ENCODE measurements around the gene ACOX2.

The ACOX2 gene

DNA sequence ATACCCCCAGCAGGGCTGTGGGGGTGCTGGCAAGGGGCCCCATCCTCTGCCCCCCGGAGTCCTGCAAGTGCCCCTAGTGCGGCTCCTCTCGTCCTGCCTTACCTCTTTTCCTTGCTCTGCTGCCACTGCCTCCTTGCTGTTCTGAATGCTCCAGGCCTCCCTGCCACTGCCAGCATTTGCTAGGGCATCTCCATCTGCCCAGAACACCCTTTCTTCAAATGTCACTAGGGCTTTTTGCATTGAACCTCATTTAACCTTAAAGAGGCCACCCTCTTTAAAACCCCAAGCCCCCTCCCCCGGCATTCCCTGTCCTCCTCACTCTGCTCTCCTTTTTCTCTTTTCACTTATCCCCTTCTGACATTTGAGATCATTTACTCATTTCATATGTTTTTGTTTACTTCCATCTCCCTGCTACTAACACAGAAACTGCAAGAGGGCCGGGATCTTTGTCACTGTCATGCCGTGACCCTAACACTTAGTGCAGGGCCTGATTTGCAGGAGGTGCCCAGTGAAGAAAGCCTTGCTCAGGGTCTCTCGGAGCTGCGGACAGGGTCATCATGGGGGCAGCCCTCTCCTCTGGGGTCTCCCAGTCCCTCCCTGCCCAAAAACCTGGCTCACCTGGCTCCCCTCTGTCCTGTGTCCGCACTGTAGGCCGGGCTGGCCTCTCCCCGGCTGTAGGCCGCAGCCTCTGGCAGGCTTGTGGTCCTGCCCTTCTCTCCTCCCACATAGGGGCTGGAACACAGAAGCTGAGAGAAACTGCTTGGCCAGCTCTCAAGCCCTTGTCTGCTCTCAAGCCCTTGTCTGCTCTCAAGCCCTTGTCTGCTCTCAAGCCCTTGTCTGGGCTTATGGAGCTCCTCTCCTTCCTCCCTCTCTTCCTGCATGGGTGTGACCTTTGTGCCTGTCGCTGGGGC, at the start of gene ACOX2:
Gene ACOX2, minus strand, starts transcription at position 690 of the 911 bp plus-strand sequence. CDS start 2,084 bp downstream, outside the sequence.
- no peak for DNase-seq (ENCODE audit: low read depth)

DNA sequence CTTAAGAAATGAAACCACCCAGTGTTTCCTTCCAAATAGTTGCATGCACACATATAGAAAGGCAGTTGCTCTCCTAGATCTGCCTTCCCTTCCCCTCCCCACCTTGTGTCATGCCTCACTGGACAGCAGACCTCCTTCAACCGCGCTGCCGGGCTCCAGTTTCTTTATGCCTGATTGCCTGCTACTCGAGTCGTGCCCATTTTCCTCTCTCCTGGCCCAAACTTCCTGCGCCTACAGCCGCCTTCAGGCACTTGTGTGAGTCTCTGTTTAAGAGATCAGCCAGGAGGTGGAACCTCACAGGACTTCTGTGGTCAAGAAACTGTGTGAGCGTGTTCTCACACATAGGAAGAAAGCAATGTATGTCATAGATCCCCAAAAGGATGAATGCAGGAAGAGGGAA, 49.0 kb upstream of the ACOX2 start:
- DNase-seq (ENCODE audit: low read depth): no peak

DNA sequence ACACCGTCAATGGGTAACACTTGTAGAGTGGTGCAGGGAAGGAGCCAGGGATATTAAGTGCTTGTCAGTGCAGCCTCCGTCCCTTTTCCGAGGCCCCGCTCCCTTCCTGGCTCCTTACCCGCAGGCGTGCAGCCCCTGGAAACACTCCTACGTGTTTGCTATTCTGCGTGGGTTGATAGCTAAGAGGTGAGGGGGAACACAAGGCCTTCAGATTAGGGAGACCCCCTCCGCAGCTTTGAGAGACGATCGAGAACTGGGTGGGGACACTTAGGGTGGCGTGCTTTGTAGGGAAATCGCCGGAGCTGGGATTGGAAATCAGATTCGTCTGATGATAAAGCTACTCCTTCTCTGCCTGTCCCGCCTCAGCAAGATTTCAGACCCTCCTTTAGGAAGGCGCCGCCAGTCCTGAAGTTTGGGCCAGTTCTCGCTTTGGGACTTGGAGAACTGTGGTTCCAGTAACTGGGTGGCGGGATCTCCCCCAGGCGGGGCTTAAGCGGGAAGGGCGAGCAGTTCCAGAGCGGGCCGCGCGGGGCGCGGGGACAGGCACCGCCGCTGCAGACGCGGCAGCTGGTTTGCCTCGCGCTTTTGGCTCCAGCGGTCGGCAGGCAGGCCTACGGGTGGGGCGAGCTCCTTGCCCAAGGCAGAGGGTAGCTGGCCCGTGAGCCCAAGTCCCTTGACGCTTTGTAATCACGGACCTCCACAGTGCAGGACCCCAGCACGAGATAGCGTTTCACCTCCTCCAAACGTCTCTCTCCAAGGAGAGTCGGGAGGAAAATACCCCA, 48.2 kb upstream of the ACOX2 start:
- peak; percentile 25 for DNase-seq (ENCODE audit: low read depth)

DNA sequence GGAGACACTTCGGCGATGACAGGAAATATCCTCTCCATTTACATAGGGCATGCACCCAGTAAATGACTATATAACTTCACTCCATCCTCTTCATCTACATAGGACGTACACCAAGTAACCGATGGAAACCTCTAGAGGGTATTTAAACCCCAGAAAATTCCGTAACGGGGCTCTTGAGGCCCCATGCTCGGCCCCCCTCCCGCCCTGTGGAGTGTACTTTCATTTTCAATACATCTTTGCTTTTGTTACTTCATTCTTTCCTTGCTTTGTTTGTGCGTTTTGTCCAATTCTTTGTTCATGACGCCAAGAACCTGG, 47.7 kb upstream of the ACOX2 start:
- no peak for DNase-seq (ENCODE audit: low read depth)

DNA sequence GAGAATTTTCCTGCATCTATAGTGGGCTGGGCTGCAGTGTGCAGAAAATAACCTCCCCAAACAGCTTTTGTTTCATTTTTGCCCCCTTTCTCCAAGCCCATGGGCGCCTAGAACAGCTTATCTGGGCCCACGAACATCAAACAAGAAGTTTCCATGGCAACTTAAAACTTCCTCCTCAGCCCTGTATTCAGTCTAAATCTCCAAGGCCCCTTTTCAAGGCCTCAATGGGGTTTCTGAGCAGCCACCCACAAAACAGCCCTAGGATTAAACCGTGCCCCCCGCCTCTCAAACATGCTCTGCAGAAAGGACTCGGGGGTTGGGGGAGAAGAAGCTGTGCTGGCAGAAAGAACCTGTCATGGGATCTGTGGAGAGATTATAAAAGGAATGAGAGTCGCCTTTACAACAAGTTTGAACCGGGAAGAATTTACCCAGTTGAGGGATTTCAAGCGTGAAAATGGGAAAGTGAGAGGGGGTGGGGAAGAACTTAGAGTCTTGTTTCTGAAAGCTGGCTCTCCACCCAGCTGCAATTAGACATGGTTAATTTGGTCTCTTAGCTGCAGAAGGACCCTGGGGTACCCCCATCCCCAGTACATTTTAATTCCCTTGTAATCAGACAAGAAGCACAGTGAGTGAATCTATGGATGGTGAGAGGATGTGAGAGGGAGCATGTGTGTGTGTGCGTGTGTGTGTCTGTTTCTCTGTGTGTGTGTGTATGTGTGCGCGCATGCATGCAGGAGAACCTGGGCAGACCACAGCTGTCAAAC, 44.5 kb upstream of the ACOX2 start:
- DNase-seq (ENCODE audit: low read depth): no peak

DNA sequence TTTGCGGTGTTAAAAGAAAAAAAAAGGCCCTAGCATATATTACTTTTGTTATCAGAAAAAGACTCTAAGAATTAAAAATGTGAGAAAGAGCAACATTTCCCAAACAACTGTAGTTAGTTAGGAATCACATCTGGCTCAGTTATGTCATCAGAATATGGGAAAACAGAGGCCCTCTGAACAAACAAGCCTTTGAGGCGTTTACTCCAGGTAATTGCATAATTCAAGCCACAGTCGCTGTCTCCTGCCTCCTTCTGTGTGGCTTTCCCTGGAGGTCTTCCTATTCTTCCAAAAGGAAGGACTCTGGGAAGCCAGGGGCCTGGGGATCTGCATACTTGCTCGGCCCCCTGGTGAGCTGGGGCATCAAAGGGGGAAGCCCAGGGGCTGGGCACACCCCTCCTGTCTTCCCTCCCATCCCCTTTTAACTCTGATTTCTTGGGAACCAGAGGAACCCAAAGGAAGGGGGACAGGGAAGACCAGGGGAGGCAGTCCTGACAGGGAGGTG, 43.9 kb upstream of the ACOX2 start:
- DNase-seq (ENCODE audit: low read depth): no peak

DNA sequence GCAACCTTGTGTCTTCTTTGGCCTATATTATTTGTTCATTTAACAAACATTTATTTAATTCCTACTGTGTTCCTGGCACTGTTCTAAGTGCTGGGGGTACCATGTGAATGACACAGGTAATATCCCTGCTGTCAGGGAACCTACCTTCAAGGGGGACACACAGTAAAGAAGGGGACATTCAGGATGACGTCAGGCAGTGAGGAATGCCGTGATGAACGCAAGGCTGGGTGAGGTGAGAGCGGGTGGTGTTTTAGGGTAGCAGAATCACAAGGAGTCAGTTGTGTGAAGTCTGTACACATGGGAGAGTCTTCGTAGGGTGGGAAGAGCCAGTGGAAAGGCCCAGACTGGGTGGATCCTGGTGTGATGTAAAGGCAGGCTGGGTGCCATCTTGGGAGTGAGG, 41.9 kb upstream of the ACOX2 start:
- DNase-seq (ENCODE audit: low read depth): no peak

DNA sequence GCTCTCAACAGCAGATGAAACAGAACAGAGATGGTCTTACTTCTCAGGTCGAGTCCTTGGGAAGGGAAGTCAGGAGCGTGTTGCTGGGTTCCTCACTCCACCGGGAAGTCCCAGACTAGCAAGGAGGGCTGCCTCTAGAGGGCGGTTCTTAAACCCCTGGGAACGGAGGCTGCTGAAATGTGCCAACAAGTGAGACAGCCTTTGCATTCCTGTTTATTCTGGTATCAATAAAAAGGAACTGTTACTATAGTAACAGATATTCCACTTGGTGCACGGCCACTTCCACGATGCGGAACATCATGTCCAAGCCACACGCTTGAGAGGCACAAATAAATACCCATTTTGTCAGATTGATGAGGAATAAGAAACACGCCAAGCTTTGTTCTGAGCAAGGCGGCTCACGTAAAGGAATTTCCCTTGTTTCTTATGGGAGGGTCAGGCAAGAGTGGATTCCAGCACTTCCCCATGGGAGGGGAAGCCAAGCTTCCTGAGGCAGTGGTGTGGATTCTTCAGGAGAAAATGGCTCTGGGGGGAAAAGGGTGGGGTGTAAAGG, 40.4 kb upstream of the ACOX2 start, which contains the start of gene FAM107A:
Gene FAM107A, minus strand, starts transcription at position 123 of the 553 bp plus-strand sequence. CDS start 7,531 bp downstream, outside the sequence.
- no peak for DNase-seq (ENCODE audit: low read depth)

DNA sequence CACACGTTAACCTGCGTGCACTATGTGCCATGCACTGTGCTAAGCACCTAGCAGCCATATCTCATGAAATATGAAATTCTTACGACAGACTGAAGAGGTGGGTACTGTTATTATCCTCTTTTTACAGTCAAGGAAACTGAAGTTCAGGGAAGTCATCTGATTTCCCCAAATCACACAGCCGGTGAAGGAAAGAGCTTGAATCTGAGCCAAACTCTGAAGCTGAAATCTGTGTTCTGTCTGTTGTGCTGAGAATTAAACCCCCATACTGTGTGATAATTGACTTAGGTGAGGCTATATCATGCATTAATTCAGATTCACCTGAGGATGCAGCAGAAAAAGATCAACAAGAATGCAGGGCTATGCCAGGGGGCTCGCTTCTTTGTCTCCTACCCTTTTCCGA, 39.7 kb upstream of the ACOX2 start:
- no peak for DNase-seq (ENCODE audit: low read depth)

DNA sequence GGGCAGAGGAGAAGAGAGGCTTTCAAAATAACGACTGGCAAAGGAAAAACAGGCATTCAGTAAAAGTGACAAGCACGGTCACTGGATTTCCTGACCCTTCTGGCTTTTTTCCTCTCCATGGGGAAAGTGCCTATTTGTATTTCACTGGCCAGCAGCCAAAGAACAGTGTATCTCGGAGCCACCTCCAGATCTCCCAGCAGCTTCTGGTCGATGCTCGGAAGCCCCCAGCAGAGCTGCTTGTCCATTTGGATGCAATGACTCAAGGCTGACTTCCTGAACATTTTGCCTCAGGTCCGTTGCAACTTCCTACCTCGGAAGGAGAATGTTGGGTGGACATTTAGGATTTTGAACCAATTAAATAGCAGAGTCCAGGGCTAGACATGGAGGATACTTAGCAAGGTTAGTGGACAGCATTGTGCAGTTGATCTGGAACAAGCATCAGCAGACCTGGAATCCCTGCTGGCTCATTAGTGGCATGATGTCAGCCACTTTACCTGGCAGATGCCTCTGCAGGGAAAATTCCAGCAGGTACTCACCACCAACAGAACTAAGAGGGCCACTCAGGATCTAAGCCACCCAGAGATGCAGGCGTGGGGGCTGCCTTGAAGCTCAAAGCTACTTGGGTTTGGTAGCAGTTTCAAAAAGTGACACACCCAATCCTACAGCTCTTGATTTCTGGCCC, 39.1 kb upstream of the ACOX2 start:
- DNase-seq (ENCODE audit: low read depth): no peak

DNA sequence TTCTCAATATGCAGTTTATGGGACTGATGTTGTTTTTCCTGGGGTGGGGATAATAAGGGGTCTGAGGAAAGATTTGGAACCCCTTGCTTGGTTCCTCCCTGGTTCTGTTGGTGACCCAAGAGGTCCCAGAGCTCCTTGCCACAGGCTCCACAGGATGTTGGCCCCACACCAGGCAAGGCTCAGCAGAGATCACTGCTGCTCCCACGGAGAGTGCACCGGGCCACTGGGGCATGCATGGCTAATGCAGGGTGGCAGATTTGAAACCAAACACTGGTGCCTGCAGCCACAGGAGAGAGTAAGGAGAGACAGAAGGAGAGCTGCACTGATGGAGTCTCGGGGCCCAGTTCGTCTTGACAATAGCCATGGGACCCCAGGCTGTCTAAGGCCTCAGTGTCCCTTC, 37.7 kb upstream of the ACOX2 start:
- no peak for DNase-seq (ENCODE audit: low read depth)

DNA sequence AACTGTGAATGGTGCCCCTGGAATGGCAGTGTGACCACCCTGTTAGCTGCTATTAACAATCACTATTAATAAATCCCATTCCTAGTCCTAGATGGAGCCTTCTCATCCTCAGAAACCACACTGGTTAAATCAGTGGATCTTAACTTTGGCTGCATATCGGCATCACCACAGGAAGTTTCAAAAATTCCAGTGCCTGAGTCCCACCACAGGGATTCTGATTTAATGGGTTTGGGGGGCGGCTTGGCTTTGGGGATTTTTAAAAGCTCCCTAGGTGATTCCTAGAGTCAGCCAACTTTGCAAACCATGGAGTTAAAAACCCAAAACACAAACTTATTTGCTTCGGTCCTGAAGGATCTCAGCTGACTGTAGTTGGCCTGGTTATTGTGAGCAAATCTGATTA, 37.1 kb upstream of the ACOX2 start:
- no peak for DNase-seq (ENCODE audit: low read depth)

DNA sequence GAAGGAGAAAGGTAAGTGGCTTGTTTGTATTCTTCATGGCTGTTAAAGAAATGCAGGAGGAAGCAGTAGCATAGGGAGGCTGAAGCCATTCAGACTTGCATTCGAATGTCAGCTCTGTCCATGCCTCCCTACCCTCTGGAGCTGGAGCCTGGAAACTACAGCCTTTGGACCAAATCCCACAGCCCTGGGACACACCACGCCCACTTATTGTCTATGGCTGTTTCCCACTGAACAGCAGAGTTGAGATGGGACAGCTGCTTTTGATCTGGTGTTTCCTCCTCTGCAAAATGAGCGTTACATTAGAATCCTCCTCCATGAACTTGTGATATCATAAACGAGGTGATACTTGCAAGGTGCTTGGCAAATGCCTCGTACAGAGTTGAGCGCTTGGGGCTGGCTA, 36.6 kb upstream of the ACOX2 start:
- DNase-seq (ENCODE audit: low read depth): no peak

DNA sequence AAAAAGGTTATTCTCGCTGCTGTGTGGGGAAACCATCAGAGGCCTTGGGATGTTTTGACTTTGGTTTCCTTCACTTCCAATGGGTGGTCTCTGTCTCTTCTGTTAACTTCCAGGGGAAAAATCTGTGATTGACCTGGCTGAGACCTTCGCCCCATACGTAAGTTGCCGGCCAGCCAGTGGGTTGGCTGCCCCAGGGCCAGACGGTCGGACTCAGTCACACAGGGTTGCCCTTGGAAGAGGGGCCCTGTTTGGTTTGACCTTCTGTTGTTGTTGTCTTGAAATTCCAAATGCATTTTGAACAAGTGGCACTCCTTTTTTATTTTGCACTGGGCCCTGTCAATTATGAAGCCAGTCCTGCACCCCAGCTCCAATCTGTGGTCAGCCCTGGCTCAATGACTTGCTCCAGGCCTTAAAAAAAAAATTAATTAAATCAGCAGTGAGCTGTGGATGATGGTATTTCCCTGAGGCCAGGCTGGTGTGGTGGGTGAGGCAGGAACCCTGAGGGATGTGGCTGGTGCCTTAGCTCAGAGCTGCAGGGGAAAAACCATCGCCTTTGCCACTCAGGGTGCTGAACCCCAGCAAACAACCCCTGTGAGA, 35.7 kb upstream of the ACOX2 start:
- DNase-seq (ENCODE audit: low read depth): no peak

DNA sequence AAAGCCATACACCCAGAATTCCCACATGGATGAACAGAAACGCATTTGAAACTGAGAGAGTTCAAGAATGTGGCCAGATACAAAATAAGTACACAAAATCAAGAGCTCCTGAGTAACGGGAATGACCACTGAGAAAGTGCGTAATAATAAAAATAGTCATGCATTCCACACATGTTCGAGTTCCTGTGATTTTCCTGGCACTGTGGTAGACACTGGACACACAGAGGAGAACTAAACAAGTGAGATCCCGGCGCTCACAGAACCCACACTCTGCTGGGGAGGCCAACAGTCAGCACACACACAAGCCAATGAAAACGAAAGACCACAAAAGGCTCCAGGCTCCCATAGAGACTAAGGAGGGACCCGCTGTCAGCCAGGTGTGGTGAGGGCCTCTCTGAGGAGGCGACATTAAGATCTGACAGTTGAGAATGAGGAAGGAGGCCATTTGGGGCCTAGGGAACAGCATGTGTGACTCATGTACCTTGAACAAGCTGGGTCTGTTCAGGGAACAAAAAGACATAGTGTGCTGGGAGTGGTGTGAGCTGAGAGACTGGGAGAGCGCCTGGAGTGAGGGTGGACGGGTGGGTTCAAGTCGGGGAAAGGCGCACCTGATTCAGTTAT, 35.1 kb upstream of the ACOX2 start:
- no peak for DNase-seq (ENCODE audit: low read depth)

DNA sequence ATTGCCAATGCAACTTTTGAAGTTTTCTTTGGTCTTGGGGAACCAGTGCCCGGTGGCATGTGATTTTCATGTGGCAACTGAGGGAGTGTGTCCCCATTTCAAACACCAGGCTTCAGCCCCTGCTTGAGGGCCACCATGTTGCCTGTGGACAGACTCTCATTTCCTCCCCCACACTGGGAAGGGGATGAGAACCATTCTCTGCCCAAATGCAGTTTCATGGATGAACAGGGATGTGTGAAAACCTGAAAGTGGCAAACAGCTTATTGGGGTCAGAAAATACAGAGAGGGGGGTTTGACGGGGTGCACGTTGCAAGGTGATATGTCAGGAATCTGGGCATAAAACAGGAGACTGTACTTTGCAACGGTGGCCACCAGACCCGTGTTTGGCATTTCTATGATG, 33.9 kb upstream of the ACOX2 start:
- DNase-seq (ENCODE audit: low read depth): no peak

DNA sequence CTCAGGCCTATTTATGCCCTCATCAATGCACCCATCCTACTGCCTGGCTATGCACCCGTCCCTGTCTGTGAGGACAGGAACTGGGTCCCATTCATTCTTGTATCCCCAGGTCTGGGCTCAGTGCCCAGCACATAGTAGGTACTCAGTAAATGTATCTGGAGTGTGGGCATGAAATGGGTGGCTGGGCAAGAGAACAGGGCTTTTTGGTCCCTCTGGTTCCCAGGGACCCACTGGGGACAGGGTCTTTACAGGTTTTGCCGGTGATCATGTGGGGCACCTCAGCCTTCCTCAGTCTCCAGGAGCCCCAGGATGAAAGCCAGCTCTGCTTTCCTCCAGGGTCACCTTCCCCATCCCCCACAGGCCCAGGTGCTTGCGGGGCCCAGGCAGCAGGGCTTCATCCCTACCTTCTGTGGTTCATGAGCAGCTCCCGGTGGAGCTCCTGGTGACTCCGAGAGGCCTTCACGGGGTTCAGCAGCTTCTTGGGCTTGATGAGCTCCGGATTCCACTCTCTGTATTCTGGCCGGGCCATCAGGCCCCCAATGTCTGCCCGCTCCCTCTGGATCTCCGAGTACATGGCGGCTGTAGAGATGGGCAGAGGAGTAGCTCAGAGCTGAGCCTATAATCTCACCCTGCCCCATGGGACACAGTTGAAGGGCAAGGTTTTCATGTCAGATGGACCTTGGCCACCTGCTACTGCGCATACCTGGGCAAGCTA, 32.5 kb upstream of the ACOX2 start:
- no peak for DNase-seq (ENCODE audit: low read depth)

DNA sequence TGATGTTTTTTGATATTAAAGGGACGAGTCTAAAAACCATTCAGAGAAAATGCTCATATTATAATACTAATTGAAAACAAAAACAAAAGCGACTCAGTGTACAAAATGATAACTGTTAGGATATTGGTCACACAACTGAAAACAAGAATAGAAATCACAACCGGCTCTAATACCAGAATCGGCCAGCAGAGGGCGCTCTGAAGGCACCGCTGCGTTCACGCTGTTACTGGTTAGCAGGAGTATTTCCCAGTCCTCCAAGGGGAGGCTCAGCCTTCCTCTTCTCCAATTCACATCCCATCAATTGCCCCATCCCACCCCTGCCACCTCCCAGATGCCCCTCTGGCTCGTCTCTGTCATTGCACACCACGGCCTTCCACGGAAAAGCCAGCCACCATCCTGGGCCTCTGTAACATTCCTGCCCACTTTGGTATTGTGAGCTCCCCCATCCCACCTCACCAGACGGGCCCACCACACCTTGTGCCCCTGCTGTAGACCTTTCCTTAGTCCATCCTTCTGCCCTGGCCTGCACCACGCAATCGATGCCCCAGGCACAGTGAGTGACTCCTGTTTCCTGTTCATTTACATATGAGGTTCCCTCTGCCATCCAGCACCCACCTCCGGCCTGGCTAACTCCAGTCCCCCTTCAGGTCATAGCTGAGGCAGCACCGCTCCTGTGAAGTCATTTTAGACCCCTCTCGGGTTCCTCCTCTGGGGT, 31.7 kb upstream of the ACOX2 start:
- DNase-seq (ENCODE audit: low read depth): peak; percentile 29

DNA sequence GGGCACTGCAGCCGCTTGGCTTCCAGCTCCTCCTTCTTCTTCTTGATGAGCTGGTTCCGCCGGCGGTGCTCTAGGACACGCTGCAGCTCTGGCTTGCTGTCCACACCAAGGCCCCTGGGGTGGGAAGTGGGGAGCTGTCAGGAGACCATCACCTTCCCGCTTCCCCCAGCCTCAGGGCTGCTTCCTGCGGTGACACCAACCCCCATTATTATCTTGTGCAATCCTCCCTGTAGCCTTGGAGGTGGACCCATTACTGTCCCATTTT, 30.2 kb upstream of the ACOX2 start:
- DNase-seq (ENCODE audit: low read depth): no peak
